OCI-LY1 (cell line): ENCODE data around the gene DDHD1.
"Not testable (repeated sequence)": the region's sequence is repeated elsewhere in the genome, so short reads cannot be mapped to it uniquely, and the experiment has no call there.

Experiments
- H2AFZ ChIP-seq: fragments of 200-600 bp; sonication (generic), shearing (Covaris generic); 2 replicates; pipeline ENCODE4 v1.6.0; 2014; ENCODE audit warnings: antibody characterized with exemption, mild to moderate bottlenecking, low read length
- H3F3A ChIP-seq: fragments of 200-600 bp; sonication (generic), shearing (Covaris generic); 2 replicates; pipeline ENCODE4 v1.6.0; 2014; ENCODE audit warnings: mild to moderate bottlenecking, antibody characterized with exemption, low read length, moderate library complexity; ENCODE audit not compliant: insufficient read depth
- H3K27ac ChIP-seq: fragments of 200-600 bp; sonication (generic); 2 replicates; pipeline ENCODE4 v1.5.1; 2014; ENCODE audit warnings: low read length, mixed run types, mild to moderate bottlenecking, low read depth; ENCODE audit not compliant: poor library complexity, severe bottlenecking
- H3K27me3 ChIP-seq: fragments of 200-600 bp; sonication (generic); 2 replicates; pipeline ENCODE4 v1.6.0; 2014; ENCODE audit warnings: antibody characterized with exemption, mild to moderate bottlenecking, low read length, moderate library complexity; ENCODE audit not compliant: insufficient read depth
- H3K36me3 ChIP-seq: fragments of 200-600 bp; sonication (generic); 2 replicates; pipeline ENCODE4 v1.6.1; 2014; ENCODE audit warnings: mild to moderate bottlenecking, antibody characterized with exemption, low read length, moderate library complexity, mixed read lengths; ENCODE audit not compliant: insufficient read depth
- H3K4me1 ChIP-seq: fragments of 200-600 bp; sonication (generic); 2 replicates; pipeline ENCODE4 v1.5.1; 2014; ENCODE audit warnings: mild to moderate bottlenecking, low read length, moderate library complexity; ENCODE audit not compliant: insufficient read depth, severe bottlenecking
- H3K4me2 ChIP-seq: fragments of 200-600 bp; sonication (generic), shearing (Covaris generic); 2 replicates; pipeline ENCODE4 v1.6.1; 2014; ENCODE audit warnings: low read length
- H3K4me3 ChIP-seq: fragments of 200-600 bp; sonication (generic); 2 replicates; pipeline ENCODE4 v1.5.1; 2014; ENCODE audit warnings: low read length, low read depth, mild to moderate bottlenecking, mixed read lengths; ENCODE audit not compliant: poor library complexity, severe bottlenecking
- H3K79me2 ChIP-seq: fragments of 200-600 bp; shearing (Covaris generic); 2 replicates; pipeline ENCODE4 v1.6.1; 2016; ENCODE audit warnings: mixed run types, low read length, mixed read lengths; ENCODE audit not compliant: insufficient read depth
- H3K9ac ChIP-seq: fragments of 200-600 bp; sonication (generic), shearing (Covaris generic); 2 replicates; pipeline ENCODE4 v1.6.1; 2014; ENCODE audit warnings: mild to moderate bottlenecking, low read length, mixed read lengths
- H3K9me2 ChIP-seq: fragments of 200-600 bp; sonication (generic), shearing (Covaris generic); 2 replicates; pipeline ENCODE4 v1.6.1; 2014; ENCODE audit warnings: low read depth, mild to moderate bottlenecking, low read length, mixed read lengths
- H3K9me3 ChIP-seq: fragments of 200-600 bp; shearing (Covaris generic); 2 replicates; pipeline ENCODE4 v1.6.1; 2014; ENCODE audit warnings: low read length, mixed read lengths
- H4K20me1 ChIP-seq: fragments of 200-600 bp; sonication (generic), shearing (Covaris generic); 2 replicates; pipeline ENCODE4 v1.6.0; 2016; ENCODE audit warnings: mild to moderate bottlenecking, low read length; ENCODE audit not compliant: insufficient read depth
- CTCF ChIP-seq: fragments of 200-600 bp; sonication (generic), shearing (Covaris generic); IDR thresholded peaks from 2 replicates; pipeline ENCODE4 v1.5.1; 2017; ENCODE audit warnings: mild to moderate bottlenecking, antibody characterized with exemption, low read length, moderate library complexity, mixed read lengths
- EZH2 ChIP-seq: fragments of 200-600 bp; sonication (generic), shearing (Covaris generic); IDR thresholded peaks from 2 replicates; pipeline ENCODE4 v1.8.0; 2017; ENCODE audit warnings: borderline replicate concordance, mixed run types, mild to moderate bottlenecking, antibody characterized with exemption, low read length, moderate library complexity, mixed read lengths

The DDHD1 gene

GRCh38 chr14:53090853-53091252, 62.3 kb downstream of the DDHD1 start:
- H4K20me1 ChIP-seq = no peaks in the 10 kb centered on the region
- no peak overlapping the region for H3K4me2 ChIP-seq
- H3K9me3 ChIP-seq = no peaks in the 10 kb centered on the region
- no peak for TF ChIP-seq EZH2
- no peak for TF ChIP-seq CTCF
- peaks cover 29% of the 10 kb centered on the region for H3K36me3 ChIP-seq
- H3K9me2 ChIP-seq = no peaks in the 10 kb centered on the region
- no peak overlapping the region for H3K4me3 ChIP-seq
- H3K27ac ChIP-seq = no peak overlapping the region
- H3K27me3 ChIP-seq = no peaks in the 10 kb centered on the region
- no peaks in the 10 kb centered on the region for H3K79me2 ChIP-seq
- H3K9ac ChIP-seq = no peak overlapping the region
- no peak overlapping the region for H2AFZ ChIP-seq
- no peaks in the 10 kb centered on the region for H3K4me1 ChIP-seq
- H3F3A ChIP-seq = no peaks in the 10 kb centered on the region

- not testable (repeated sequence) for H4K20me1 ChIP-seq, H3K27ac ChIP-seq, H2AFZ ChIP-seq, H3K27me3 ChIP-seq, H3K9ac ChIP-seq, H3K79me2 ChIP-seq, H3K9me2 ChIP-seq, H3F3A ChIP-seq, H3K4me2 ChIP-seq, H3K9me3 ChIP-seq, H3K4me1 ChIP-seq, H3K4me3 ChIP-seq
- peaks cover 42% of the 10 kb centered on the region for H3K36me3 ChIP-seq
Observed at GRCh38 chr14:53084954-53085353, 68.2 kb downstream of the DDHD1 start.

DNA sequence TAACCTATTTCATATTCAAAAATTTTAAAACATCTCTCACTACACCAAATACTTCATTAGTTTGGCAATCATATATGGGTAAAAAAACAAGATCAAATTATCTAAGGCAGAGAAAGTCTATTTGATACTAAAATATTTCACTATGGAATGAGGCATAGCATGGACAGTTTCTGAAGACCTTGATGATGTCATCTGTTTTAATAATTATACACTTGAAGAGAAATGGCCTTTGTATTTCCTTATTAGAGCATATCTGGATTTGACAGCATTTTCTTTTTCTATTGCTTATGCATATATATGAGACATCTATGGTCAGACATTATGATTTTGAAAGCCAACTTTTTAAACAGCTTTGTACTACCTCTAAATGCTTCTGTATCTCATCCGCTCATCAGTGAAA, 88.6 kb downstream of the DDHD1 start:
- no peak overlapping the region for H3K27ac ChIP-seq
- no peaks in the 10 kb centered on the region for H3K27me3 ChIP-seq
- no peak for TF ChIP-seq CTCF
- TF ChIP-seq EZH2 = no peak
- no peak overlapping the region for H2AFZ ChIP-seq
- H3K4me1 ChIP-seq = no peaks in the 10 kb centered on the region
- no peak overlapping the region for H3K9ac ChIP-seq
- H3K4me2 ChIP-seq = no peak overlapping the region
- peaks cover 31% of the 10 kb centered on the region for H3K36me3 ChIP-seq
- H3K9me2 ChIP-seq = no peaks in the 10 kb centered on the region
- H3K9me3 ChIP-seq = no peaks in the 10 kb centered on the region
- H3K4me3 ChIP-seq = no peak overlapping the region
- H3K79me2 ChIP-seq = no peaks in the 10 kb centered on the region
- H3F3A ChIP-seq = no peaks in the 10 kb centered on the region
- H4K20me1 ChIP-seq = no peaks in the 10 kb centered on the region

DNA sequence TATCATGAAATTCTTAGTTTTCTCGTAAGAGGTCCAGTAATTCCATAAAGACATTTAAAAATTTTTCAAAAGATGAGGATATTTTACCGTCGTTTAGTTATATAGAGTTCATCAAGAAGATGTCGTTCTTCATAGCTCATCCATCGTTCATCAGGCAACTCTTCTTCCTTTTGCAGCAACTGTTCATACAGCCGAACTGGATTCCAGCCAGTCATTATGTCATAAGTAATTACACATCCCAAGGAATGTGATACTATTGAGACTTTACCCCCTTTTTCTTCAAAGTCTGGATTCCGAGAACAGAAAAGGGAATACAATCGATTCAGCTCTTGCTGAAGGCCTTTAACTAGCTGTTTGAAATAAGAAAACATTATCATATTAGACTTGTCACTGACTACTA, 90.3 kb downstream of the DDHD1 start:
- no peak overlapping the region for H2AFZ ChIP-seq
- no peaks in the 10 kb centered on the region for H4K20me1 ChIP-seq
- H3K9ac ChIP-seq = no peak overlapping the region
- H3K36me3 ChIP-seq = peaks cover 18% of the 10 kb centered on the region
- H3K27ac ChIP-seq = no peak overlapping the region
- H3K4me2 ChIP-seq = no peak overlapping the region
- TF ChIP-seq EZH2 = no peak
- no peak for TF ChIP-seq CTCF
- no peaks in the 10 kb centered on the region for H3F3A ChIP-seq
- no peaks in the 10 kb centered on the region for H3K9me3 ChIP-seq
- H3K4me1 ChIP-seq = no peaks in the 10 kb centered on the region
- H3K4me3 ChIP-seq = no peak overlapping the region
- H3K9me2 ChIP-seq = no peaks in the 10 kb centered on the region
- H3K27me3 ChIP-seq = no peaks in the 10 kb centered on the region
- H3K79me2 ChIP-seq = no peaks in the 10 kb centered on the region
